Measurements from ENCODE around the gene STT3B.

DNA sequence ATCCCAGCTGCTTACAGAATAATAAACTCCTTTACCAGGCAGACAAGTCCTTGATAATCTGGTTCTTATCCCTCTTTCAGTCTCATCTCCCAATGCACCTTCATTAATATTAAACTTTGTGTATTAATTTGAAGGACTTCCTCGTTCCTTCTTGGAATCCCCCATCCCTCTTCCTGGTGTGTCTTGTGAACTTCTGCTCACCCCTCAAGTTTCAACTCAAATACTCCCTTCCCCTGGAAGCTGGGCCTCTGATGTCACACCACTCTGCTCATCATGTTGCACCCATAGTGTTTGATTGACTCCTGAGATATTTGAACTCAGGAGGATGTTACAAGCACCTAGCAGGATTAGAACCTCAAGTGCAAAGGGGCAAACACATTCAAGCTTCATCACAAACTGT is 3.3 kb upstream of the STT3B start:
- TF ChIP-seq POLR2A (IDR thresholded peaks at IDR 0.05; ENCODE audit: low read depth, low read length) (no peak), TAF1 (IDR thresholded peaks at IDR 0.05; ENCODE audit: borderline replicate concordance, low read depth, low read length) (no peak), POLR2AphosphoS5 (IDR thresholded peaks at IDR 0.05; ENCODE audit: low read depth, low read length) (no peak)

Data from GM12892 (cell line).